IMR-90 (cell line): Measurements from ENCODE around the gene IL1RAPL1. TPM values are rescaled to one million over a fixed set of nuclear protein-coding genes. Genes with fewer than 3 reads are reported as not detected.

Experiments
- ATAC-seq: fragments of 200-7000 bp; cut with Tn5 transposase; 2 replicates; pipeline ENCODE4 v1.9.1; 2020; ENCODE audit warnings: low read depth, mild to moderate bottlenecking, moderate library complexity
- BruUV-seq: library from RNA; stranded (reverse); fragments of 400-500 nt; replicated peaks from 2 replicates; lab custom pipeline; 2021; lab: Mats Ljungman, UMichigan
- CTCF ChIA-PET: fragments of 300-600 bp; formaldehyde crosslinking; extraction: SDS; loops from one replicate; lab custom pipeline; 2021; ENCODE audit warnings: antibody characterized with exemption; lab: Yijun Ruan, JAX
- POLR2A ChIA-PET: fragments of 300-600 bp; sonication (Branson Sonifier 250); formaldehyde crosslinking; loops from one replicate; lab custom pipeline; 2022; ENCODE audit warnings: antibody characterized with exemption; ENCODE audit not compliant: unreplicated experiment; lab: Charles Lee
- DNase-seq: peaks from one replicate; pipeline ENCODE4 v3.0.0; 2013
- H2AFZ ChIP-seq: replicated peaks from 2 replicates; pipeline ENCODE3; 2013; ENCODE audit warnings: low read length, mild to moderate bottlenecking; ENCODE audit not compliant: poor library complexity
- H2AK5ac ChIP-seq: 2 replicates; pipeline ENCODE4 v1.6.1; 2013; ENCODE audit warnings: low read depth, low read length, inconsistent platforms
- H2AK9ac ChIP-seq: replicated peaks from 2 replicates; pipeline ENCODE3; 2013; ENCODE audit warnings: mild to moderate bottlenecking, low read depth, low read length, moderate library complexity; ENCODE audit not compliant: poor library complexity
- H2BK120ac ChIP-seq: 2 replicates; pipeline ENCODE4 v1.6.1; 2013; ENCODE audit warnings: low read depth, low read length, inconsistent platforms
- H2BK15ac ChIP-seq: 3 replicates; pipeline ENCODE4 v1.6.1; 2013; ENCODE audit warnings: low read depth, low read length, inconsistent platforms
- H2BK20ac ChIP-seq: 2 replicates; pipeline ENCODE4 v1.6.1; 2013; ENCODE audit warnings: low read depth, mild to moderate bottlenecking, inconsistent platforms, low read length, moderate library complexity
- H2BK5ac ChIP-seq: 2 replicates; pipeline ENCODE4 v1.6.1; 2013; ENCODE audit warnings: mild to moderate bottlenecking, low read depth, low read length, inconsistent platforms; ENCODE audit not compliant: poor library complexity, severe bottlenecking
- H3K14ac ChIP-seq: replicated peaks from 2 replicates; pipeline ENCODE4 v1.6.1; 2013; ENCODE audit warnings: low read depth, low read length, inconsistent platforms
- H3K18ac ChIP-seq: 2 replicates; pipeline ENCODE4 v1.6.1; 2013; ENCODE audit warnings: low read depth, low read length, control low read depth
- H3K23ac ChIP-seq: 2 replicates; pipeline ENCODE4 v1.6.1; 2013; ENCODE audit warnings: low read depth, low read length, inconsistent platforms
- H3K27ac ChIP-seq: 2 replicates; pipeline ENCODE4 v1.5.1; 2013; ENCODE audit warnings: mild to moderate bottlenecking, control low read depth, low read length; ENCODE audit not compliant: insufficient read depth
- H3K27me3 ChIP-seq: 2 replicates; pipeline ENCODE4 v1.6.1; 2013; ENCODE audit warnings: low read length; ENCODE audit not compliant: control insufficient read depth, insufficient read depth
- H3K36me3 ChIP-seq: 2 replicates; pipeline ENCODE4 v1.6.1; 2013; ENCODE audit warnings: low read length, mixed read lengths; ENCODE audit not compliant: control insufficient read depth, insufficient read depth
- H3K4ac ChIP-seq: 2 replicates; pipeline ENCODE4 v1.6.1; 2013; ENCODE audit warnings: low read depth, low read length, inconsistent platforms
- H3K4me1 ChIP-seq: 2 replicates; pipeline ENCODE4 v1.6.1; 2013; ENCODE audit warnings: low read length, mixed read lengths; ENCODE audit not compliant: control insufficient read depth, insufficient read depth
- H3K4me2 ChIP-seq: 2 replicates; pipeline ENCODE4 v1.6.1; 2013; ENCODE audit warnings: low read depth, mild to moderate bottlenecking, control low read depth, low read length, moderate library complexity
- H3K4me3 ChIP-seq: 2 replicates; pipeline ENCODE4 v1.5.1; 2013; ENCODE audit warnings: low read depth, mild to moderate bottlenecking, control low read depth, low read length, moderate library complexity; ENCODE audit not compliant: insufficient read depth
- H3K56ac ChIP-seq: 2 replicates; pipeline ENCODE4 v1.6.1; 2013; ENCODE audit warnings: low read length, inconsistent platforms; ENCODE audit not compliant: insufficient read depth; ENCODE audit errors: extremely low read depth
- H3K79me1 ChIP-seq, 2 experiments: 2 replicates each; pipeline ENCODE4 v1.6.1; 2013; ENCODE audit warnings: low read length in 2 of 2, inconsistent platforms in 1 of 2, low read depth in 1 of 2
- H3K9ac ChIP-seq: 2 replicates; pipeline ENCODE4 v1.6.1; 2013; ENCODE audit warnings: low read depth, low read length, control low read depth
- H3K9me1 ChIP-seq: 2 replicates; pipeline ENCODE4 v1.6.1; 2013; ENCODE audit warnings: low read length, inconsistent platforms; ENCODE audit not compliant: insufficient read depth
- H3K9me3 ChIP-seq: 2 replicates; pipeline ENCODE4 v1.6.1; 2013; ENCODE audit warnings: low read length; ENCODE audit not compliant: control insufficient read depth, insufficient read depth
- H4K20me1 ChIP-seq: 2 replicates; pipeline ENCODE4 v1.6.1; 2013; ENCODE audit warnings: low read length, inconsistent platforms; ENCODE audit not compliant: insufficient read depth
- H4K5ac ChIP-seq: 2 replicates; pipeline ENCODE4 v1.6.1; 2013; ENCODE audit warnings: mild to moderate bottlenecking, low read depth, low read length, control low read depth
- H4K8ac ChIP-seq, 2 experiments: 2 replicates each; pipeline ENCODE4 v1.6.1; 2013; ENCODE audit warnings: low read depth in 2 of 2, low read length in 2 of 2, control low read depth in 1 of 2, inconsistent platforms in 1 of 2
- H4K91ac ChIP-seq: 2 replicates; pipeline ENCODE4 v1.6.1; 2013; ENCODE audit warnings: low read depth, low read length, inconsistent platforms; ENCODE audit not compliant: insufficient read depth
- SMC3 ChIP-seq: fragments of 150-350 bp; IDR thresholded peaks from 2 replicates; pipeline ENCODE4 v1.6.1; 2016; ENCODE audit warnings: low read depth, mild to moderate bottlenecking, antibody characterized with exemption, low read length, moderate library complexity
- WGBS, 2 experiments: methylation state at CpG; one replicate each; pipeline versions ENCODE4 v1.1.5 to v1.1.7; 2013; ENCODE audit warnings: missing lambda C conversion rate in 2 of 2; ENCODE audit not compliant: insufficient read length in 1 of 2; ENCODE audit errors: extremely low coverage in 2 of 2; 5-methylcytosine and 5-hydroxymethylcytosine counted together
- dilution Hi-C: fragments of 300-500 bp; cut with HindIII; formaldehyde crosslinking; loops from one replicate; pipeline ENCODE4 v1.14.3; 2018; ENCODE audit warnings: low sequenced_read_pairs; ENCODE audit not compliant: unreplicated experiment
- in situ Hi-C: fragments of 300-500 bp; cut with MboI; formaldehyde crosslinking; loops from 3 replicates; pipeline ENCODE4 v1.14.3; 2019; ENCODE audit warnings: low sequenced_read_pairs, inconsistent platforms, mixed read lengths
- intact Hi-C: fragments of 100-400 bp; cut with micrococcal nuclease; formaldehyde crosslinking; loops from 2 replicates; pipeline ENCODE4 v1.10.0; 2022
- polyA plus RNA-seq, 3 experiments: library from polyadenylated mRNA; depleted of rRNA; stranded (reverse); fragments of >200 nt; gene quantifications; 2 replicates each; pipeline ENCODE4 v1.2.3, GENCODE V29; 2012; ENCODE audit warnings: low replicate concordance in 1 of 3
- total RNA-seq: library from RNA; depleted of rRNA; stranded (reverse); fragments of >200 nt; gene quantifications from 2 replicates; pipeline ENCODE4 v1.2.3, GENCODE V29; 2012

Gene IL1RAPL1
- total and polyA plus RNA-seq, 2 of the 4 experiments (the other 2 are of a cell fraction) = 1.5 to 9.0 TPM

GRCh38 chrX:28610746-28611145 lies 23.5 kb downstream of the IL1RAPL1 start:
- Histone ChIP-seq H4K5ac (no peak overlapping the region), H3K4me3 (no peak overlapping the region), H4K91ac (no peak overlapping the region), H4K20me1 (no peaks in the 10 kb centered on the region), H2AK5ac (no peak overlapping the region), H3K56ac (no peak overlapping the region), H3K18ac (no peak overlapping the region), H2BK20ac (no peak overlapping the region), H2BK120ac (no peak overlapping the region), H3K27ac (no peak overlapping the region), H3K23ac (no peak overlapping the region), H3K4ac (no peak overlapping the region), H3K36me3 (no peaks in the 10 kb centered on the region), H3K79me1 (no peaks in the 10 kb centered on the region), H4K8ac (no peak overlapping the region), H3K9ac (no peak overlapping the region), H2BK5ac (no peak overlapping the region), H2AK9ac (no peak overlapping the region), H3K4me2 (no peak overlapping the region), H3K14ac (no peak overlapping the region), H2AFZ (no peak overlapping the region), H3K27me3 (no peaks in the 10 kb centered on the region), H2BK15ac (no peak overlapping the region), H3K9me1 (no peaks in the 10 kb centered on the region), H3K9me3 (no peaks in the 10 kb centered on the region), H3K4me1 (no peaks in the 10 kb centered on the region)
- POLR2A ChIA-PET = no interaction called here
- WGBS, 2 experiments = no CpG with 5 or more reads among the region's 4 CpGs
- no TSS peak for BruUV-seq
- ATAC-seq (no peak), DNase-seq (no peak)
- dilution Hi-C loops (no loop called here), in situ Hi-C loops (no loop called here), intact Hi-C loops (no loop called here)
- no peak for TF ChIP-seq SMC3
- CTCF ChIA-PET = no interaction called here
